IMR-90 (cell line): Measurements from ENCODE around the gene UGGT1. TPM values are rescaled to one million over a fixed set of nuclear protein-coding genes. Genes with fewer than 3 reads are reported as not detected.

ENCODE experiments used
- ATAC-seq: fragments of 200-7000 bp; cut with Tn5 transposase; 2 replicates; pipeline ENCODE4 v1.9.1; 2020; ENCODE audit warnings: low read depth, mild to moderate bottlenecking, moderate library complexity
- BruUV-seq: library from RNA; stranded (reverse); fragments of 400-500 nt; replicated peaks from 2 replicates; lab custom pipeline; 2021; lab: Mats Ljungman, UMichigan
- CTCF ChIA-PET: fragments of 300-600 bp; formaldehyde crosslinking; extraction: SDS; loops from one replicate; lab custom pipeline; 2021; ENCODE audit warnings: antibody characterized with exemption; lab: Yijun Ruan, JAX
- POLR2A ChIA-PET: fragments of 300-600 bp; sonication (Branson Sonifier 250); formaldehyde crosslinking; loops from one replicate; lab custom pipeline; 2022; ENCODE audit warnings: antibody characterized with exemption; ENCODE audit not compliant: unreplicated experiment; lab: Charles Lee
- DNase-seq: peaks from one replicate; pipeline ENCODE4 v3.0.0; 2013
- H2AFZ ChIP-seq: replicated peaks from 2 replicates; pipeline ENCODE3; 2013; ENCODE audit warnings: low read length, mild to moderate bottlenecking; ENCODE audit not compliant: poor library complexity
- H2AK5ac ChIP-seq: 2 replicates; pipeline ENCODE4 v1.6.1; 2013; ENCODE audit warnings: low read depth, low read length, inconsistent platforms
- H2AK9ac ChIP-seq: replicated peaks from 2 replicates; pipeline ENCODE3; 2013; ENCODE audit warnings: mild to moderate bottlenecking, low read depth, low read length, moderate library complexity; ENCODE audit not compliant: poor library complexity
- H2BK120ac ChIP-seq: 2 replicates; pipeline ENCODE4 v1.6.1; 2013; ENCODE audit warnings: low read depth, low read length, inconsistent platforms
- H2BK15ac ChIP-seq: 3 replicates; pipeline ENCODE4 v1.6.1; 2013; ENCODE audit warnings: low read depth, low read length, inconsistent platforms
- H2BK20ac ChIP-seq: 2 replicates; pipeline ENCODE4 v1.6.1; 2013; ENCODE audit warnings: low read depth, mild to moderate bottlenecking, inconsistent platforms, low read length, moderate library complexity
- H2BK5ac ChIP-seq: 2 replicates; pipeline ENCODE4 v1.6.1; 2013; ENCODE audit warnings: mild to moderate bottlenecking, low read depth, low read length, inconsistent platforms; ENCODE audit not compliant: poor library complexity, severe bottlenecking
- H3K14ac ChIP-seq: replicated peaks from 2 replicates; pipeline ENCODE4 v1.6.1; 2013; ENCODE audit warnings: low read depth, low read length, inconsistent platforms
- H3K18ac ChIP-seq: 2 replicates; pipeline ENCODE4 v1.6.1; 2013; ENCODE audit warnings: low read depth, low read length, control low read depth
- H3K23ac ChIP-seq: 2 replicates; pipeline ENCODE4 v1.6.1; 2013; ENCODE audit warnings: low read depth, low read length, inconsistent platforms
- H3K27ac ChIP-seq: 2 replicates; pipeline ENCODE4 v1.5.1; 2013; ENCODE audit warnings: mild to moderate bottlenecking, control low read depth, low read length; ENCODE audit not compliant: insufficient read depth
- H3K27me3 ChIP-seq: 2 replicates; pipeline ENCODE4 v1.6.1; 2013; ENCODE audit warnings: low read length; ENCODE audit not compliant: control insufficient read depth, insufficient read depth
- H3K36me3 ChIP-seq: 2 replicates; pipeline ENCODE4 v1.6.1; 2013; ENCODE audit warnings: low read length, mixed read lengths; ENCODE audit not compliant: control insufficient read depth, insufficient read depth
- H3K4ac ChIP-seq: 2 replicates; pipeline ENCODE4 v1.6.1; 2013; ENCODE audit warnings: low read depth, low read length, inconsistent platforms
- H3K4me1 ChIP-seq: 2 replicates; pipeline ENCODE4 v1.6.1; 2013; ENCODE audit warnings: low read length, mixed read lengths; ENCODE audit not compliant: control insufficient read depth, insufficient read depth
- H3K4me2 ChIP-seq: 2 replicates; pipeline ENCODE4 v1.6.1; 2013; ENCODE audit warnings: low read depth, mild to moderate bottlenecking, control low read depth, low read length, moderate library complexity
- H3K4me3 ChIP-seq: 2 replicates; pipeline ENCODE4 v1.5.1; 2013; ENCODE audit warnings: low read depth, mild to moderate bottlenecking, control low read depth, low read length, moderate library complexity; ENCODE audit not compliant: insufficient read depth
- H3K56ac ChIP-seq: 2 replicates; pipeline ENCODE4 v1.6.1; 2013; ENCODE audit warnings: low read length, inconsistent platforms; ENCODE audit not compliant: insufficient read depth; ENCODE audit errors: extremely low read depth
- H3K79me1 ChIP-seq, 2 experiments: 2 replicates each; pipeline ENCODE4 v1.6.1; 2013; ENCODE audit warnings: low read length in 2 of 2, inconsistent platforms in 1 of 2, low read depth in 1 of 2
- H3K9ac ChIP-seq: 2 replicates; pipeline ENCODE4 v1.6.1; 2013; ENCODE audit warnings: low read depth, low read length, control low read depth
- H3K9me1 ChIP-seq: 2 replicates; pipeline ENCODE4 v1.6.1; 2013; ENCODE audit warnings: low read length, inconsistent platforms; ENCODE audit not compliant: insufficient read depth
- H3K9me3 ChIP-seq: 2 replicates; pipeline ENCODE4 v1.6.1; 2013; ENCODE audit warnings: low read length; ENCODE audit not compliant: control insufficient read depth, insufficient read depth
- H4K20me1 ChIP-seq: 2 replicates; pipeline ENCODE4 v1.6.1; 2013; ENCODE audit warnings: low read length, inconsistent platforms; ENCODE audit not compliant: insufficient read depth
- H4K5ac ChIP-seq: 2 replicates; pipeline ENCODE4 v1.6.1; 2013; ENCODE audit warnings: mild to moderate bottlenecking, low read depth, low read length, control low read depth
- H4K8ac ChIP-seq, 2 experiments: 2 replicates each; pipeline ENCODE4 v1.6.1; 2013; ENCODE audit warnings: low read depth in 2 of 2, low read length in 2 of 2, control low read depth in 1 of 2, inconsistent platforms in 1 of 2
- H4K91ac ChIP-seq: 2 replicates; pipeline ENCODE4 v1.6.1; 2013; ENCODE audit warnings: low read depth, low read length, inconsistent platforms; ENCODE audit not compliant: insufficient read depth
- BHLHE40 ChIP-seq: fragments of 150-350 bp; IDR thresholded peaks from 2 replicates; pipeline ENCODE4 v1.6.1; 2016; ENCODE audit warnings: mild to moderate bottlenecking, low read depth, low read length
- CEBPB ChIP-seq: IDR thresholded peaks from 2 replicates; pipeline ENCODE4 v1.6.1; 2012; ENCODE audit warnings: low read depth, low read length, improper control_type of control experiment
- FOS ChIP-seq: fragments of 150-350 bp; IDR thresholded peaks from 2 replicates; pipeline ENCODE4 v1.6.1; 2016; ENCODE audit warnings: low read depth, low read length
- MAFK ChIP-seq: IDR thresholded peaks from 2 replicates; pipeline ENCODE4 v1.6.1; 2012; ENCODE audit warnings: low read depth, low read length, improper control_type of control experiment
- MAZ ChIP-seq: IDR thresholded peaks from 2 replicates; pipeline ENCODE4 v1.6.1; 2012; ENCODE audit warnings: low read depth, mild to moderate bottlenecking, low read length, improper control_type of control experiment, moderate library complexity, borderline replicate concordance
- MXI1 ChIP-seq: IDR thresholded peaks from 2 replicates; pipeline ENCODE4 v1.6.1; 2012; ENCODE audit warnings: low read depth, mild to moderate bottlenecking, low read length, moderate library complexity, borderline replicate concordance
- NFE2L2 ChIP-seq: fragments of 150-350 bp; IDR thresholded peaks from 2 replicates; pipeline ENCODE4 v1.6.1; 2016; ENCODE audit warnings: low read depth, mild to moderate bottlenecking, low read length
- POLR2A ChIP-seq: IDR thresholded peaks from 2 replicates; pipeline ENCODE4 v1.6.1; 2012; ENCODE audit warnings: mild to moderate bottlenecking, low read depth, low read length
- RAD21 ChIP-seq: IDR thresholded peaks from 2 replicates; pipeline ENCODE4 v1.6.1; 2012; ENCODE audit warnings: low read length, improper control_type of control experiment
- RCOR1 ChIP-seq: IDR thresholded peaks from 2 replicates; pipeline ENCODE4 v1.6.1; 2012; ENCODE audit warnings: mild to moderate bottlenecking, low read length, improper control_type of control experiment; ENCODE audit not compliant: insufficient replicate concordance
- RFX5 ChIP-seq: IDR thresholded peaks from 2 replicates; pipeline ENCODE4 v1.8.0; 2012; ENCODE audit warnings: low read depth, mild to moderate bottlenecking, low read length, moderate library complexity
- SMC3 ChIP-seq: fragments of 150-350 bp; IDR thresholded peaks from 2 replicates; pipeline ENCODE4 v1.6.1; 2016; ENCODE audit warnings: low read depth, mild to moderate bottlenecking, antibody characterized with exemption, low read length, moderate library complexity
- WGBS, 2 experiments: methylation state at CpG; one replicate each; pipeline versions ENCODE4 v1.1.5 to v1.1.7; 2013; ENCODE audit warnings: missing lambda C conversion rate in 2 of 2; ENCODE audit not compliant: insufficient read length in 1 of 2; ENCODE audit errors: extremely low coverage in 2 of 2; 5-methylcytosine and 5-hydroxymethylcytosine counted together
- dilution Hi-C: fragments of 300-500 bp; cut with HindIII; formaldehyde crosslinking; loops from one replicate; pipeline ENCODE4 v1.14.3; 2018; ENCODE audit warnings: low sequenced_read_pairs; ENCODE audit not compliant: unreplicated experiment
- in situ Hi-C: fragments of 300-500 bp; cut with MboI; formaldehyde crosslinking; loops from 3 replicates; pipeline ENCODE4 v1.14.3; 2019; ENCODE audit warnings: low sequenced_read_pairs, inconsistent platforms, mixed read lengths
- intact Hi-C: fragments of 100-400 bp; cut with micrococcal nuclease; formaldehyde crosslinking; loops from 2 replicates; pipeline ENCODE4 v1.10.0; 2022
- polyA plus RNA-seq, 3 experiments: library from polyadenylated mRNA; depleted of rRNA; stranded (reverse); fragments of >200 nt; gene quantifications; 2 replicates each; pipeline ENCODE4 v1.2.3, GENCODE V29; 2012; ENCODE audit warnings: low replicate concordance in 1 of 3
- total RNA-seq: library from RNA; depleted of rRNA; stranded (reverse); fragments of >200 nt; gene quantifications from 2 replicates; pipeline ENCODE4 v1.2.3, GENCODE V29; 2012
- TF ChIP-seq, protein P1 (sequence below): conservative IDR thresholded peaks from 2 replicates; pipeline ENCODE4 v1.5.1; 2012; ENCODE audit warnings: mild to moderate bottlenecking, low read depth, low read length, improper control_type of control experiment
- TF ChIP-seq, protein P2 (sequence below): fragments of 150-350 bp; IDR thresholded peaks from 2 replicates; pipeline ENCODE4 v1.6.1; 2017; ENCODE audit warnings: mild to moderate bottlenecking, antibody characterized with exemption, low read length, low read depth

Gene UGGT1
- total and polyA plus RNA-seq, 2 of the 4 experiments (the other 2 are of a cell fraction) = 26.1 to 71.3 TPM

DNA sequence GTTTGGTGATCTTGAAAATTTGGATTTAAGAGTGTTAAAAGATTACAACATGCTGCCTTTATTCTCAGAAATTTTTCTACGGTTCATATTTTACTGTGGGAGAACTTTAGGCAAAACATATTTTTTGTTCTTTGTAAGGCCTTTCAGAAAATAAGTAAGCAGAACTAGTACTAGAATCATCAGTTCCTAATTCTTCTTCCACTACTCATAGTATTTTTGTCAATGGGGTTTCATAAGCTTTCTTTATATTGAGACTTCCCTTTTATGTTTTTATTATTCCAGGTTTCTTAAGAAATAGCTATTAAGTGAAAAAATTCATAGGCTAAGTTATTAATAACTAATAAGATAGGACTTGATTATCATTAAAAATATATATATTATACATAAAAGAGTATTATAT lies 12.4 kb downstream of the UGGT1 start:
- Histone ChIP-seq H4K91ac (no peak overlapping the region), H4K8ac (no peak overlapping the region), H3K9me1 (no peaks in the 10 kb centered on the region), H3K4me2 (no peak overlapping the region), H2AFZ (no peak overlapping the region), H3K27me3 (no peaks in the 10 kb centered on the region), H3K4ac (no peak overlapping the region), H4K5ac (no peak overlapping the region), H2BK5ac (no peak overlapping the region), H3K79me1 (peaks cover 6 to 24% of the 10 kb centered on the region in 2 experiments; a peak in 3 of 4 replicates), H3K9me3 (no peaks in the 10 kb centered on the region), H3K27ac (no peak overlapping the region), H2BK15ac (no peak overlapping the region), H4K20me1 (no peaks in the 10 kb centered on the region), H3K23ac (no peak overlapping the region), H3K14ac (no peak overlapping the region), H3K18ac (no peak overlapping the region), H2AK5ac (no peak overlapping the region), H3K4me1 (no peaks in the 10 kb centered on the region), H3K4me3 (no peak overlapping the region), H2AK9ac (no peak overlapping the region), H3K36me3 (peaks cover 9% of the 10 kb centered on the region; the same call in 1 of the 2 replicates), H3K56ac (no peak overlapping the region), H2BK20ac (no peak overlapping the region), H2BK120ac (no peak overlapping the region), H3K9ac (no peak overlapping the region)
- DNase-seq (no peak), ATAC-seq (no peak)
- TF ChIP-seq FOS = no peak
- no peak for TF ChIP-seq MAFK
- no peak for TF ChIP-seq NFE2L2
- TF ChIP-seq POLR2A = no peak
- TF ChIP-seq, protein P1, sequence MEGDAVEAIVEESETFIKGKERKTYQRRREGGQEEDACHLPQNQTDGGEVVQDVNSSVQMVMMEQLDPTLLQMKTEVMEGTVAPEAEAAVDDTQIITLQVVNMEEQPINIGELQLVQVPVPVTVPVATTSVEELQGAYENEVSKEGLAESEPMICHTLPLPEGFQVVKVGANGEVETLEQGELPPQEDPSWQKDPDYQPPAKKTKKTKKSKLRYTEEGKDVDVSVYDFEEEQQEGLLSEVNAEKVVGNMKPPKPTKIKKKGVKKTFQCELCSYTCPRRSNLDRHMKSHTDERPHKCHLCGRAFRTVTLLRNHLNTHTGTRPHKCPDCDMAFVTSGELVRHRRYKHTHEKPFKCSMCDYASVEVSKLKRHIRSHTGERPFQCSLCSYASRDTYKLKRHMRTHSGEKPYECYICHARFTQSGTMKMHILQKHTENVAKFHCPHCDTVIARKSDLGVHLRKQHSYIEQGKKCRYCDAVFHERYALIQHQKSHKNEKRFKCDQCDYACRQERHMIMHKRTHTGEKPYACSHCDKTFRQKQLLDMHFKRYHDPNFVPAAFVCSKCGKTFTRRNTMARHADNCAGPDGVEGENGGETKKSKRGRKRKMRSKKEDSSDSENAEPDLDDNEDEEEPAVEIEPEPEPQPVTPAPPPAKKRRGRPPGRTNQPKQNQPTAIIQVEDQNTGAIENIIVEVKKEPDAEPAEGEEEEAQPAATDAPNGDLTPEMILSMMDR = no peak
- TF ChIP-seq, protein P2, sequence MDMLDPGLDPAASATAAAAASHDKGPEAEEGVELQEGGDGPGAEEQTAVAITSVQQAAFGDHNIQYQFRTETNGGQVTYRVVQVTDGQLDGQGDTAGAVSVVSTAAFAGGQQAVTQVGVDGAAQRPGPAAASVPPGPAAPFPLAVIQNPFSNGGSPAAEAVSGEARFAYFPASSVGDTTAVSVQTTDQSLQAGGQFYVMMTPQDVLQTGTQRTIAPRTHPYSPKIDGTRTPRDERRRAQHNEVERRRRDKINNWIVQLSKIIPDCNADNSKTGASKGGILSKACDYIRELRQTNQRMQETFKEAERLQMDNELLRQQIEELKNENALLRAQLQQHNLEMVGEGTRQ = no peak
- no peak for TF ChIP-seq RCOR1
- TF ChIP-seq BHLHE40 = no peak
- no peak for TF ChIP-seq RAD21
- TF ChIP-seq MXI1 = no peak
- no peak for TF ChIP-seq SMC3
- no peak for TF ChIP-seq MAZ
- TF ChIP-seq RFX5 = no peak
- no peak for TF ChIP-seq CEBPB
- no CpG with 5 or more reads among the region's 1 CpG for WGBS, 2 experiments
- intact Hi-C loops = no loop called here
- ChIA-PET CTCF (interaction anchor here (0.7 kb wide), 1 partner anchor 633 kb away, joined by 3 read pairs; no protein-coding TSS in a partner anchor), POLR2A (no interaction called here)
- BruUV-seq = no TSS peak
- in situ Hi-C loops = no loop called here
- dilution Hi-C loops = no loop called here
